WTC11 (cell line): ENCODE results near the gene ENPP7. TPM values are rescaled to one million over a fixed set of nuclear protein-coding genes. Genes with fewer than 3 reads are reported as not detected.

ENCODE experiments used
- ATAC-seq: fragments of 200-7000 bp; cut with Tn5 transposase; 2 replicates; pipeline ENCODE4 v1.10.0; 2021; ENCODE audit warnings: mild to moderate bottlenecking, moderate library complexity
- CTCF ChIA-PET: fragments of 300-600 bp; sonication (Branson Sonifier 250); formaldehyde crosslinking; loops from one replicate; lab custom pipeline; 2021; ENCODE audit warnings: antibody characterized with exemption; lab: Charles Lee
- POLR2A ChIA-PET: fragments of 350-600 bp; sonication (Branson Sonifier 250); formaldehyde crosslinking; loops from one replicate; lab custom pipeline; 2021; ENCODE audit warnings: antibody characterized with exemption; lab: Charles Lee
- DNase-seq: peaks from one replicate; pipeline ENCODE4 v3.0.0; 2021; ENCODE audit warnings: low spot score
- H3K27ac Mint-ChIP-seq: 2 replicates; pipeline ENCODE4 v1.8.0; 2021; ENCODE audit warnings: mixed read lengths
- H3K27me3 Mint-ChIP-seq: 2 replicates; pipeline ENCODE4 v1.8.0; 2021; ENCODE audit warnings: low read depth, mild to moderate bottlenecking, moderate library complexity, mixed read lengths
- H3K36me3 Mint-ChIP-seq: 2 replicates; pipeline ENCODE4 v1.8.0; 2021; ENCODE audit warnings: mixed read lengths
- H3K4me1 Mint-ChIP-seq: 2 replicates; pipeline ENCODE4 v1.8.0; 2022; ENCODE audit warnings: mixed read lengths
- H3K4me3 Mint-ChIP-seq: 2 replicates; pipeline ENCODE4 v1.8.0; 2021; ENCODE audit warnings: mild to moderate bottlenecking, moderate library complexity, mixed read lengths
- H3K9me3 Mint-ChIP-seq: 2 replicates; pipeline ENCODE4 v1.8.0; 2021; ENCODE audit warnings: mixed read lengths
- EMX1 ChIP-seq: fragments of 250-450 bp; sonication (Bioruptor Pico); IDR thresholded peaks from 2 replicates; pipeline ENCODE4 v1.8.0; 2021; ENCODE audit warnings: mild to moderate bottlenecking
- ESRRA ChIP-seq: sonication (generic); formaldehyde crosslinking; IDR thresholded peaks from 2 replicates; pipeline ENCODE4 v1.8.1; 2022; ENCODE audit warnings: mild to moderate bottlenecking, missing genetic modification reagents, borderline replicate concordance
- FOXJ3 ChIP-seq: sonication (generic); formaldehyde crosslinking; IDR thresholded peaks from 2 replicates; pipeline ENCODE4 v1.9.0; 2021; ENCODE audit warnings: missing genetic modification reagents, mild to moderate bottlenecking, borderline replicate concordance
- FOXK1 ChIP-seq: sonication (generic); formaldehyde crosslinking; IDR thresholded peaks from 2 replicates; pipeline ENCODE4 v1.8.0; 2022; ENCODE audit warnings: mild to moderate bottlenecking, moderate library complexity, missing genetic modification reagents
- KAT7 ChIP-seq: sonication (generic); formaldehyde crosslinking; IDR thresholded peaks from 2 replicates; pipeline ENCODE4 v1.8.1; 2023; ENCODE audit warnings: missing genetic modification reagents, mild to moderate bottlenecking, borderline replicate concordance
- NR2C2 ChIP-seq: sonication (generic); formaldehyde crosslinking; IDR thresholded peaks from 2 replicates; pipeline ENCODE4 v1.8.0; 2022; ENCODE audit warnings: mild to moderate bottlenecking, missing genetic modification reagents
- SP1 ChIP-seq: sonication (generic); formaldehyde crosslinking; conservative IDR thresholded peaks from 2 replicates; pipeline ENCODE4 v1.8.1; 2022; ENCODE audit warnings: missing genetic modification reagents
- TEAD1 ChIP-seq: sonication (generic); formaldehyde crosslinking; IDR thresholded peaks from 2 replicates; pipeline ENCODE4 v1.8.0; 2022; ENCODE audit warnings: mild to moderate bottlenecking, missing genetic modification reagents
- ZNF416 ChIP-seq: fragments of 250-450 bp; sonication (Bioruptor Pico); IDR thresholded peaks from 2 replicates; pipeline ENCODE4 v1.9.0; 2021; ENCODE audit warnings: mild to moderate bottlenecking, inconsistent platforms
- ZNF423 ChIP-seq: fragments of 250-450 bp; sonication (Bioruptor Pico); IDR thresholded peaks from 2 replicates; pipeline ENCODE4 v2.1.2; 2022; ENCODE audit warnings: mild to moderate bottlenecking, moderate library complexity
- total RNA-seq: library from RNA; stranded (reverse); gene quantifications from 3 replicates; pipeline ENCODE4 v1.2.3, GENCODE V29; 2021
- TF ChIP-seq, protein P1 (sequence below): sonication (generic); formaldehyde crosslinking; conservative IDR thresholded peaks from 2 replicates; pipeline ENCODE4 v1.8.1; 2023; ENCODE audit warnings: mild to moderate bottlenecking, low read depth, missing genetic modification reagents, moderate library complexity
- TF ChIP-seq, protein P2 (sequence below): sonication (generic); formaldehyde crosslinking; IDR thresholded peaks from 2 replicates; pipeline ENCODE4 v1.8.0; 2022; ENCODE audit warnings: mild to moderate bottlenecking, missing genetic modification reagents
- TF ChIP-seq, protein P3 (sequence below): fragments of 250-450 bp; sonication (Bioruptor Pico); conservative IDR thresholded peaks from 2 replicates; pipeline ENCODE4 v1.9.0; 2021; ENCODE audit warnings: mild to moderate bottlenecking
- TF ChIP-seq, protein P4 (sequence below): sonication (generic); formaldehyde crosslinking; IDR thresholded peaks from 2 replicates; pipeline ENCODE4 v1.8.1; 2022; ENCODE audit warnings: low read depth, missing genetic modification reagents, borderline replicate concordance
- TF ChIP-seq, protein P5 (sequence below): sonication (generic); formaldehyde crosslinking; IDR thresholded peaks from 2 replicates; pipeline ENCODE4 v1.8.0; 2022; ENCODE audit warnings: mild to moderate bottlenecking, missing genetic modification reagents

Gene ENPP7
- total RNA-seq, 1 experiment from 2014 or later, result not detected

DNA sequence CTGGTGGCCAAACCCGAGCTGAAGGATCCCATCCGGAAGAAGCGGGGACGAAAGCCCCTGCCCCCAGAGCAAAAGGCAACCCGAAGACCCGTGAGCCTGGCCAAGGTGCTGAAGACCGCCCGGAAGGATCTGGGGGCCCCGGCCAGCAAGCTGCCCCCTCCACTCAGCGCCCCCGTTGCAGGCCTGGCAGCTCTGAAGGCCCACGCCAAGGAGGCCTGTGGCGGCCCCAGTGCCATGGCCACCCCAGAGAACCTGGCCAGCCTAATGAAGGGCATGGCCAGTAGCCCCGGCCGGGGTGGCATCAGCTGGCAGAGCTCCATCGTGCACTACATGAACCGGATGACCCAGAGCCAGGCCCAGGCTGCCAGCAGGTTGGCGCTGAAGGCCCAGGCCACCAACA, 53.1 kb downstream of the ENPP7 start:
- Mint-ChIP-seq H3K27me3 (peaks cover 26% of the 10 kb centered on the region), H3K9me3 (no peaks in the 10 kb centered on the region), H3K36me3 (peaks cover 48% of the 10 kb centered on the region), H3K27ac (no peak overlapping the region), H3K4me1 (peaks cover 56% of the 10 kb centered on the region), H3K4me3 (no peak overlapping the region)
- TF ChIP-seq ZNF423 (CRISPR knock-in tag) (no peak), FOXK1 (CRISPR knock-in tag) (no peak), SP1 (CRISPR knock-in tag) (no peak), TEAD1 (CRISPR knock-in tag) (no peak), ESRRA (CRISPR knock-in tag) (no peak), ZNF416 (no peak), NR2C2 (CRISPR knock-in tag) (no peak), FOXJ3 (CRISPR knock-in tag) (no peak), KAT7 (CRISPR knock-in tag) (no peak), EMX1 (CRISPR knock-in tag) (no peak)
- TF ChIP-seq, protein P1, sequence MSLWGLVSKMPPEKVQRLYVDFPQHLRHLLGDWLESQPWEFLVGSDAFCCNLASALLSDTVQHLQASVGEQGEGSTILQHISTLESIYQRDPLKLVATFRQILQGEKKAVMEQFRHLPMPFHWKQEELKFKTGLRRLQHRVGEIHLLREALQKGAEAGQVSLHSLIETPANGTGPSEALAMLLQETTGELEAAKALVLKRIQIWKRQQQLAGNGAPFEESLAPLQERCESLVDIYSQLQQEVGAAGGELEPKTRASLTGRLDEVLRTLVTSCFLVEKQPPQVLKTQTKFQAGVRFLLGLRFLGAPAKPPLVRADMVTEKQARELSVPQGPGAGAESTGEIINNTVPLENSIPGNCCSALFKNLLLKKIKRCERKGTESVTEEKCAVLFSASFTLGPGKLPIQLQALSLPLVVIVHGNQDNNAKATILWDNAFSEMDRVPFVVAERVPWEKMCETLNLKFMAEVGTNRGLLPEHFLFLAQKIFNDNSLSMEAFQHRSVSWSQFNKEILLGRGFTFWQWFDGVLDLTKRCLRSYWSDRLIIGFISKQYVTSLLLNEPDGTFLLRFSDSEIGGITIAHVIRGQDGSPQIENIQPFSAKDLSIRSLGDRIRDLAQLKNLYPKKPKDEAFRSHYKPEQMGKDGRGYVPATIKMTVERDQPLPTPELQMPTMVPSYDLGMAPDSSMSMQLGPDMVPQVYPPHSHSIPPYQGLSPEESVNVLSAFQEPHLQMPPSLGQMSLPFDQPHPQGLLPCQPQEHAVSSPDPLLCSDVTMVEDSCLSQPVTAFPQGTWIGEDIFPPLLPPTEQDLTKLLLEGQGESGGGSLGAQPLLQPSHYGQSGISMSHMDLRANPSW (CRISPR knock-in tag), result no peak
- TF ChIP-seq, protein P2, sequence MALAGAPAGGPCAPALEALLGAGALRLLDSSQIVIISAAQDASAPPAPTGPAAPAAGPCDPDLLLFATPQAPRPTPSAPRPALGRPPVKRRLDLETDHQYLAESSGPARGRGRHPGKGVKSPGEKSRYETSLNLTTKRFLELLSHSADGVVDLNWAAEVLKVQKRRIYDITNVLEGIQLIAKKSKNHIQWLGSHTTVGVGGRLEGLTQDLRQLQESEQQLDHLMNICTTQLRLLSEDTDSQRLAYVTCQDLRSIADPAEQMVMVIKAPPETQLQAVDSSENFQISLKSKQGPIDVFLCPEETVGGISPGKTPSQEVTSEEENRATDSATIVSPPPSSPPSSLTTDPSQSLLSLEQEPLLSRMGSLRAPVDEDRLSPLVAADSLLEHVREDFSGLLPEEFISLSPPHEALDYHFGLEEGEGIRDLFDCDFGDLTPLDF (CRISPR knock-in tag), result no peak
- TF ChIP-seq, protein P3, sequence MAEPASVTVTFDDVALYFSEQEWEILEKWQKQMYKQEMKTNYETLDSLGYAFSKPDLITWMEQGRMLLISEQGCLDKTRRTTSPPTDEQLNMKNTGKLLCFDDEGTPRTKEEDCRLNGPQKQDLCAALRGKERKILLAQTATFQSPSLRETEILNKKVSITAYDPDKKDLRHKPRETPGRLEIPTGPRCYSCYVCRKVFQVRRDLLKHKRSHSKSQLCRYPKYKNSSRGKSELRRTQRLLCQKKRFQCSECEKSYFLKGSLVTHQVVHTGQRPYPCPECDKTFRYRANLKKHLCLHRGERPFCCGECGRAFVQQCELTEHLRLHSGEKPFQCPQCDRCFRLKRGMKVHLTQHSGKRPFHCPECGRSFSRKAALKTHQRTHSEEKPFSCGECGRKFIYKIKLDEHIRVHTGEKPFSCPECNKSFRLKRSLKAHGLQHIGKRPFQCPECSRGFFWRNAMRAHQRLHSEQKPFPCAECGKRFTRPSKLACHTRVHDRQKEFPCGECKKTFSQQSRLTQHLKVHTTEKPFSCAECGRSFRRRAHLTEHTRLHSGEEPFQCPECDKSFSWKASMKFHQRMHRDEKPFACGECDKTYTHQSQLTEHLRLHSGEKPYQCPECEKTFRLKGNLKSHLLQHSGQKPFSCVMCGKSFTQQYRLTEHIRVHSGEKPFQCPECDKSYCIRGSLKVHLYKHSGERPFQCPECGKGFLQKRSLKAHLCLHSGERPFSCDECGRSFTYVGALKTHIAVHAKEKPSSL (CRISPR knock-in tag), result no peak
- TF ChIP-seq, protein P4, sequence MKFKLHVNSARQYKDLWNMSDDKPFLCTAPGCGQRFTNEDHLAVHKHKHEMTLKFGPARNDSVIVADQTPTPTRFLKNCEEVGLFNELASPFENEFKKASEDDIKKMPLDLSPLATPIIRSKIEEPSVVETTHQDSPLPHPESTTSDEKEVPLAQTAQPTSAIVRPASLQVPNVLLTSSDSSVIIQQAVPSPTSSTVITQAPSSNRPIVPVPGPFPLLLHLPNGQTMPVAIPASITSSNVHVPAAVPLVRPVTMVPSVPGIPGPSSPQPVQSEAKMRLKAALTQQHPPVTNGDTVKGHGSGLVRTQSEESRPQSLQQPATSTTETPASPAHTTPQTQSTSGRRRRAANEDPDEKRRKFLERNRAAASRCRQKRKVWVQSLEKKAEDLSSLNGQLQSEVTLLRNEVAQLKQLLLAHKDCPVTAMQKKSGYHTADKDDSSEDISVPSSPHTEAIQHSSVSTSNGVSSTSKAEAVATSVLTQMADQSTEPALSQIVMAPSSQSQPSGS (CRISPR knock-in tag), result no peak
- TF ChIP-seq, protein P5, sequence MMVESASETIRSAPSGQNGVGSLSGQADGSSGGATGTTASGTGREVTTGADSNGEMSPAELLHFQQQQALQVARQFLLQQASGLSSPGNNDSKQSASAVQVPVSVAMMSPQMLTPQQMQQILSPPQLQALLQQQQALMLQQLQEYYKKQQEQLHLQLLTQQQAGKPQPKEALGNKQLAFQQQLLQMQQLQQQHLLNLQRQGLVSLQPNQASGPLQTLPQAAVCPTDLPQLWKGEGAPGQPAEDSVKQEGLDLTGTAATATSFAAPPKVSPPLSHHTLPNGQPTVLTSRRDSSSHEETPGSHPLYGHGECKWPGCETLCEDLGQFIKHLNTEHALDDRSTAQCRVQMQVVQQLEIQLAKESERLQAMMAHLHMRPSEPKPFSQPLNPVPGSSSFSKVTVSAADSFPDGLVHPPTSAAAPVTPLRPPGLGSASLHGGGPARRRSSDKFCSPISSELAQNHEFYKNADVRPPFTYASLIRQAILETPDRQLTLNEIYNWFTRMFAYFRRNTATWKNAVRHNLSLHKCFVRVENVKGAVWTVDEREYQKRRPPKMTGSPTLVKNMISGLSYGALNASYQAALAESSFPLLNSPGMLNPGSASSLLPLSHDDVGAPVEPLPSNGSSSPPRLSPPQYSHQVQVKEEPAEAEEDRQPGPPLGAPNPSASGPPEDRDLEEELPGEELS (CRISPR knock-in tag), result no peak
- ChIA-PET POLR2A (interaction anchor here (0.9 kb wide), 1 partner anchor 10 kb away, joined by 3 read pairs; no protein-coding TSS in a partner anchor), CTCF (interaction anchor here (1.0 kb wide), 2 partner anchors 38 to 75 kb away, joined by 3 read pairs; no protein-coding TSS in a partner anchor)
- ATAC-seq, result no peak
- no peak for DNase-seq
